ENCODE measurements around the gene GRM8.
A peak's percentile ranks its signal among the peaks of the same experiment; 100 is the strongest.

Gene GRM8

GRCh38 chr7:126589068-126589684 is 663.6 kb downstream of the GRM8 start:
- Mint-ChIP-seq H3K27me3 (no peaks in the 10 kb centered on the region), H3K36me3 (ENCODE audit: insufficient read depth) (no peaks in the 10 kb centered on the region), H3K4me1 (no peaks in the 10 kb centered on the region), H3K4me3 (no peak overlapping the region), H3K9me3 (peaks cover 23% of the 10 kb centered on the region), H3K27ac (ENCODE audit: low read depth) (no peak overlapping the region)
- ATAC-seq (replicated peaks; ENCODE audit: extremely low read depth, poor library complexity, severe bottlenecking) (no peak), DNase-seq (ENCODE audit: low spot score in 2 of 2) (no peak)

DNA sequence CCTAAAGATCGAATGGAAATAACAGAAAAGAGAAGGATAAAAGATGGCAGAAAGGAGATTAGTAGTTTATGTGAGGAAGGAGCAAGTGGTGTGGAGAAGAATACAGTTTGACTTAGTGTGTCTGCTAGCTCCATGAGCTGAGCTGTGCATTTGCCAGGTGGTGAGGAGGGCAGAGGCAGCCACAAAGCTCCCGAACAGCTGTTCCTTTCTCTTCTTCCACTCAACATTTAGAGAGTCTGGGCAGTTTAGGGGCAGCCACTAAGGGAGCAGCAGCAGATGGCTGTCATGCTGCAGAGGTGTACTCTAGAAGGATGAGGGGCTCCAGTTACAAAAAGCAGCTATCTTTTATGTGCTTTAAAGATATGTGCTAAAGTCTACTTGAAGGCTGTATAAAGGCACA is 674.4 kb downstream of the GRM8 start:
- H3K27me3 Mint-ChIP-seq, result no peaks in the 10 kb centered on the region
- peaks cover 9% of the 10 kb centered on the region for H3K9me3 Mint-ChIP-seq
- no peaks in the 10 kb centered on the region for H3K4me1 Mint-ChIP-seq
- ATAC-seq (replicated peaks; ENCODE audit: extremely low read depth, poor library complexity, severe bottlenecking), result no peak
- H3K27ac Mint-ChIP-seq (ENCODE audit: low read depth), result peak overlapping the region; percentile 4
- no peak overlapping the region for H3K4me3 Mint-ChIP-seq
- H3K36me3 Mint-ChIP-seq (ENCODE audit: insufficient read depth), result no peaks in the 10 kb centered on the region
- no peak for DNase-seq (ENCODE audit: low spot score in 2 of 2)

DNA sequence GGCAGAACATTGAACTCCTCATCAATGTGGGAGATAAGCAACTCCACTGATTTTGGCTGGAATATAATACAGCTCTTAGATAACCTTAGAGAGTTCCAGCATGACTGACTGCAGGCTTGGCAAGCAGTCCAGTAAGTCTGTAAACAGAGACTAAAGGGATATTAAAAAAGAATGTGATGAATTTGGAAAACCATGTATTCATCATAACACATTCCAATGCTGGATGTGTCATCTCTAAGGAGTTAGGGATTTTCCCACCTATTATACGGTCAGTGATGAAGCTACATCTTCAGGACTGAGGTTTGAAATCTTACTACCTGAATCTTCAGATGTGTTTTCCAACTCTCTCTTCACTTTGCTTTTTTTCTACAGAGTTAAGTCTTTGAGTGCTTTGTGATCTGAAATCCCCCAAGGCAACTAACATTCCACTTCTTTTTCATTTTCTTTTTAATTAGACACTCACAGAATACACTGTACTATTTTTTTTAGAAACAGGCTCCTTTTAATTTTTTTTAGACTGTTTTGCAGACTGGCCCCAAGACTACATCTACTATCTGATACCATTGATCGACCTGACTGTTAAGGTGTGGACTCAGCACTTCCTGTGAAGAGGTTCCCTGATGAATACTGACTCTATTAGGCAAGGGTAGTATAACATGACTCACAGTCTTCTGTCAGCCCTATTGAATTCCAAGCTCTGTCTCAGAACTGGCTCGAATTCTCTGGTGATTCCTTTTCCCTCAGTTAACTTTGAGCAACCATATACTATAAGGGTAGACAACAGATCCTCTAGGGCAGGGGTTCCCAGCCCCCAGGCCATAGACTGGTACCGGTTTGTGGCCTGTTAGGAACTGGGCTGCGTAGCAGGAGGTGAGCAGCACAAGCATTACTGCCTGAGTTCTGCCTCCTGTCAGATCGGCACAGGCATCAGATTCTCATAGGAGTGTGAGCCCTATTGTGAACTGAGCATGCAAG is 678.2 kb downstream of the GRM8 start:
- Mint-ChIP-seq H3K27me3 (no peaks in the 10 kb centered on the region), H3K36me3 (ENCODE audit: insufficient read depth) (no peaks in the 10 kb centered on the region), H3K4me3 (no peak overlapping the region), H3K9me3 (peaks cover 9% of the 10 kb centered on the region), H3K4me1 (no peaks in the 10 kb centered on the region), H3K27ac (ENCODE audit: low read depth) (no peak overlapping the region)
- DNase-seq (ENCODE audit: low spot score in 2 of 2) (no peak), ATAC-seq (replicated peaks; ENCODE audit: extremely low read depth, poor library complexity, severe bottlenecking) (no peak)

DNA sequence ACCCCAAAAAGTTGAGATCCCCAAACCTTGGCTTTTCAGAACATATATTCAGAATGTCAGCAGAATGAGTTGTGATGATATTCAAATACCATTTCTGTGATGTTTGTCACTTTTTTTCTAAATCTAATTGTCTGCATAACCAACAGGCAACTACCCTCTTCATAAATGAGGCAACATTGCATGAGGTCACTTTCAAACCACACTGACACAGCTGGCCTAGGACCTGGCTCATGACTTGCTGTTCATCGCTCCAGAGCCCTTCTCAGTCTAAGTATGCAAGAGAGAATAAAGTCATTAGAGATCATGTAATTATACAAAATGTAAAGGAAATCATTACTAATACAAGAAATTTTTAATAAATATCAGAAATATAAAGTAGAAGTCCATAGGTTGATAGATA is 681.9 kb downstream of the GRM8 start:
- Mint-ChIP-seq H3K9me3 (no peaks in the 10 kb centered on the region), H3K36me3 (ENCODE audit: insufficient read depth) (no peaks in the 10 kb centered on the region), H3K27ac (ENCODE audit: low read depth) (no peak overlapping the region), H3K4me1 (no peaks in the 10 kb centered on the region), H3K27me3 (no peaks in the 10 kb centered on the region), H3K4me3 (no peak overlapping the region)
- no peak for ATAC-seq (replicated peaks; ENCODE audit: extremely low read depth, poor library complexity, severe bottlenecking)
- no peak for DNase-seq (ENCODE audit: low spot score in 2 of 2)

- ATAC-seq (replicated peaks; ENCODE audit: extremely low read depth, poor library complexity, severe bottlenecking), result no peak
Observed at GRCh38 chr7:126569402-126569801, 683.3 kb downstream of the GRM8 start.

DNA sequence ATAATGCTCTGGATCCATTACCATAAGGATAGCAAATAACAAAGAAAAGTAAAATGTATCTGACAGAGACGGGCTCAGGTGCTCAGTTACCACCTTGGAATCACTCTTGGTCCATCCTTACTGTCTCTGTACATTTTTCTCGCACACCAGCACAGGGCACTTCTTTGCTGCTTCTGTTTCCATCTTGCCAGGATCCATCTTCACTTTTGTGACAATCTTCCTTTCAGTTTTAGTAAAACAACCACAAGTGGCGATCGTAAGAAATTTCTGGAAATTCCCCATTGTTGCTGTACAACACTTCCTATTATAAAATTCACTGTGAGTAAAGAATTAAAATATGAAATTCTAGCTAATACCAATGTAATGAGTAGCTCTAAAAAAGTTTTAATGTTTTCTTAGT is 695.5 kb downstream of the GRM8 start:
- Mint-ChIP-seq H3K27me3 (no peaks in the 10 kb centered on the region), H3K4me3 (no peak overlapping the region), H3K4me1 (no peaks in the 10 kb centered on the region), H3K27ac (ENCODE audit: low read depth) (no peak overlapping the region), H3K36me3 (ENCODE audit: insufficient read depth) (no peaks in the 10 kb centered on the region), H3K9me3 (no peaks in the 10 kb centered on the region)
- DNase-seq (ENCODE audit: low spot score in 2 of 2) (no peak), ATAC-seq (replicated peaks; ENCODE audit: extremely low read depth, poor library complexity, severe bottlenecking) (no peak)

More at GRCh38 chr7:126569402-126569801, 683.3 kb downstream of the GRM8 start:
- Mint-ChIP-seq H3K4me1 (no peaks in the 10 kb centered on the region), H3K27ac (ENCODE audit: low read depth) (no peak overlapping the region), H3K27me3 (no peaks in the 10 kb centered on the region), H3K36me3 (ENCODE audit: insufficient read depth) (no peaks in the 10 kb centered on the region), H3K4me3 (no peak overlapping the region), H3K9me3 (peaks cover 6% of the 10 kb centered on the region)
- no peak for DNase-seq (ENCODE audit: low spot score in 2 of 2)

DNA sequence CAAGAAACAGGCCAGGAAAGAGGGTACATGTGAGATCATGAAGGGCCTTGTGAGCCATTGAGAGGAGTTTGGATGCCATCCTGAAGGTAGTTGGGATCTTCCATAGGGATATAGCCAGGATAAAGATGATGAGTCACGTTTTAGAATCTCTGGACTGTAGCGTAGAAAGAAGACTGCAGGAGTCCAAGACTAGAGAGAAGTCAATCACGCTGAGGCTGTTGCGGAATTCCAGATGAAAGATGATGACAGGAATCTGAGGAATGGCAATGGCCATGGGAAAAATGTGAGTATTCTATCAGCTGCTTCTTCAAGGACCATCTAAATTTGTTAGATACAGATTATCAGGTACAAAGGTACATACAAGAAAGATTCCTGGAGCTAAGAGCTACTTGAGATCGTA is 711.3 kb downstream of the GRM8 start:
- peaks cover 19% of the 10 kb centered on the region for H3K9me3 Mint-ChIP-seq
- H3K4me1 Mint-ChIP-seq, result no peaks in the 10 kb centered on the region
- no peak overlapping the region for H3K27ac Mint-ChIP-seq (ENCODE audit: low read depth)
- ATAC-seq (replicated peaks; ENCODE audit: extremely low read depth, poor library complexity, severe bottlenecking), result no peak
- no peak overlapping the region for H3K4me3 Mint-ChIP-seq
- H3K36me3 Mint-ChIP-seq (ENCODE audit: insufficient read depth), result no peaks in the 10 kb centered on the region
- no peaks in the 10 kb centered on the region for H3K27me3 Mint-ChIP-seq
- DNase-seq (ENCODE audit: low spot score in 2 of 2), result no peak

GRCh38 chr7:126535176-126535575 is 717.6 kb downstream of the GRM8 start:
- Mint-ChIP-seq H3K36me3 (ENCODE audit: insufficient read depth) (no peaks in the 10 kb centered on the region), H3K4me3 (no peak overlapping the region), H3K9me3 (peaks cover 7% of the 10 kb centered on the region), H3K27ac (ENCODE audit: low read depth) (no peak overlapping the region), H3K27me3 (no peaks in the 10 kb centered on the region), H3K4me1 (no peaks in the 10 kb centered on the region)
- ATAC-seq (replicated peaks; ENCODE audit: extremely low read depth, poor library complexity, severe bottlenecking) (no peak), DNase-seq (ENCODE audit: low spot score in 2 of 2) (no peak)

DNA sequence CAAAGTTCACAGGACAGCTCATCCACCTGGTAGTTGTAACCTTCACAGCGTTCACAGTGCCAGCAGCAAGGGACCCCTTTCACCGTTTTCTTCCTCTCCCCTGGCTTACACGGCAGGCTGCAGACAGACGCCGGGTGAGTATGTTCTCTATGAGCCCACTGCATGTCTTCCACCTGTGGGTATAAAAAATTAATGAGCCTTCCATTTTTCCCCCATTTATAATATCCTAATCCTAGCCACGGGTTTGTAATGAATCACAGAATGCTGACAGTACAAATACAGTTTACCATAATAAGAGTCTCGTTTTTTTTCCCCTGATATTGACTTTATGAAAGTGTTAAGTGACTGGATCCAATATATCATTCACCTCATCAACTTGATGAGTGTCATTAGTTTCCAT is 719.0 kb downstream of the GRM8 start:
- Mint-ChIP-seq H3K4me3 (no peak overlapping the region), H3K36me3 (ENCODE audit: insufficient read depth) (no peaks in the 10 kb centered on the region), H3K4me1 (no peaks in the 10 kb centered on the region), H3K27me3 (no peaks in the 10 kb centered on the region), H3K27ac (ENCODE audit: low read depth) (no peak overlapping the region), H3K9me3 (peaks cover 7% of the 10 kb centered on the region)
- ATAC-seq (replicated peaks; ENCODE audit: extremely low read depth, poor library complexity, severe bottlenecking) (no peak), DNase-seq (ENCODE audit: low spot score in 2 of 2) (no peak)

GRCh38 chr7:126529833-126530232 is 722.9 kb downstream of the GRM8 start:
- peaks cover 14% of the 10 kb centered on the region for H3K9me3 Mint-ChIP-seq
- ATAC-seq (replicated peaks; ENCODE audit: extremely low read depth, poor library complexity, severe bottlenecking), result no peak
- no peaks in the 10 kb centered on the region for H3K36me3 Mint-ChIP-seq (ENCODE audit: insufficient read depth)
- no peaks in the 10 kb centered on the region for H3K4me1 Mint-ChIP-seq
- no peak overlapping the region for H3K27ac Mint-ChIP-seq (ENCODE audit: low read depth)
- H3K4me3 Mint-ChIP-seq, result no peak overlapping the region
- no peak for DNase-seq (ENCODE audit: low spot score in 2 of 2)
- H3K27me3 Mint-ChIP-seq, result no peaks in the 10 kb centered on the region

DNA sequence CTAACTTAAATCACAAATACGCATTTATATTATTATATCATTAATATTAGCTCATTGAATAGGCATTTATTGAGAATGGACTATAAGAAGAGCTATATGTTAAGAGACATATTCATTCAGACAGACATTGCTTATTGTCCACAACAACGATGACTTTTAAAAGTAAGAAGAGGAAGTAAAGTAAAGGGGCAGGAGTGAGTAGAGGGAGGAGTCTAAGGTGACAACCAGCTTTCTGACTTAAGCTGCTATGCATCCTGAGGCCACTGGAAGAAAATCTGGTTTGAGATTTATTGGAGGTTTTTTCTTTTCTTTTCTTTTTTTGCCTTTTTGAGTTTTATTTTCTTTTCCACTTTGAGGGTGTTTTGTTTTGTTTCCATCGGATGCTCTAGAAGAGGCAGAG is 723.5 kb downstream of the GRM8 start:
- no peak overlapping the region for H3K27ac Mint-ChIP-seq (ENCODE audit: low read depth)
- H3K27me3 Mint-ChIP-seq, result no peaks in the 10 kb centered on the region
- H3K4me1 Mint-ChIP-seq, result no peaks in the 10 kb centered on the region
- peaks cover 14% of the 10 kb centered on the region for H3K9me3 Mint-ChIP-seq
- ATAC-seq (replicated peaks; ENCODE audit: extremely low read depth, poor library complexity, severe bottlenecking) (no peak), DNase-seq (ENCODE audit: low spot score in 2 of 2) (no peak)
- H3K4me3 Mint-ChIP-seq, result no peak overlapping the region
- H3K36me3 Mint-ChIP-seq (ENCODE audit: insufficient read depth), result no peaks in the 10 kb centered on the region

DNA sequence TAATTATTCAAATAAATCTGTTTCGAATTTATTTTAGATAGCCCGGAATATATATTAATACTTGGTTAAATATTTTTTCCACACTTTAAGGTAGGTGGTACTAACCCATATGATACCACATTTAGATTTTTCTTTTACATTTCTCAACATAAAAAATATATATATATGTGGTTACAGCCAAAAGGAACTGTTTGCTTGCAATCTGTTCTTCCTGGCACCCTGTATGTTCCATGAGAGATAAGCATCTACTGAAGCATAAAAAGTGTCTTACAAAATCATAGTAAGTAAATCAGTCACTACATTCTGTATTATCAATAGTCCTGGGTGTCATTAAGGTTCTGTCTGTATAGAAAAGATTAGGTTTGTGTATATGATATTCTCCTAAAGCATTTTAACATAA is 726.8 kb downstream of the GRM8 start:
- H3K36me3 Mint-ChIP-seq (ENCODE audit: insufficient read depth), result no peaks in the 10 kb centered on the region
- H3K4me1 Mint-ChIP-seq, result no peaks in the 10 kb centered on the region
- ATAC-seq (replicated peaks; ENCODE audit: extremely low read depth, poor library complexity, severe bottlenecking), result no peak
- no peaks in the 10 kb centered on the region for H3K27me3 Mint-ChIP-seq
- no peak for DNase-seq (ENCODE audit: low spot score in 2 of 2)
- peaks cover 18% of the 10 kb centered on the region for H3K9me3 Mint-ChIP-seq
- no peak overlapping the region for H3K4me3 Mint-ChIP-seq
- H3K27ac Mint-ChIP-seq (ENCODE audit: low read depth), result no peak overlapping the region

- ATAC-seq (replicated peaks; ENCODE audit: extremely low read depth, poor library complexity, severe bottlenecking) (no peak), DNase-seq (ENCODE audit: low spot score in 2 of 2) (no peak)
- Mint-ChIP-seq H3K27me3 (no peaks in the 10 kb centered on the region), H3K27ac (ENCODE audit: low read depth) (no peak overlapping the region), H3K36me3 (ENCODE audit: insufficient read depth) (no peaks in the 10 kb centered on the region), H3K4me1 (no peaks in the 10 kb centered on the region), H3K9me3 (peaks cover 23% of the 10 kb centered on the region), H3K4me3 (no peak overlapping the region)
Observed at GRCh38 chr7:126524967-126525366, 727.8 kb downstream of the GRM8 start.

Measured in central memory CD8-positive, alpha-beta T cell (primary cell).